Naive thymus-derived CD4-positive, alpha-beta T cell (primary cell): ENCODE results near the gene RUBCN. TPM values are rescaled to one million over a fixed set of nuclear protein-coding genes. Genes with fewer than 3 reads are reported as not detected.
A peak's percentile ranks its signal among the peaks of the same experiment; 100 is the strongest.

Experiments used
- ATAC-seq: fragments of 150-1000 bp; cut with Tn5 transposase; 2 replicates; pipeline ENCODE4 v1.10.0; 2021; ENCODE audit warnings: mild to moderate bottlenecking, moderate library complexity
- CTCF ChIA-PET: fragments of 350-600 bp; sonication (Branson Sonifier 250); formaldehyde crosslinking; loops from one replicate; lab custom pipeline; 2021; ENCODE audit warnings: antibody characterized with exemption; lab: Charles Lee
- POLR2A ChIA-PET: fragments of 350-600 bp; sonication (Branson Sonifier 250); formaldehyde crosslinking; loops from one replicate; lab custom pipeline; 2021; ENCODE audit warnings: antibody characterized with exemption, inconsistent platforms; lab: Charles Lee
- DNase-seq, 9 donors: peaks; one replicate each; pipeline versions ENCODE4 v3.0.0 to v3.0.0-alpha.2; 2020 to 2022; ENCODE audit warnings: mixed read lengths in 1 of 9
- H3K27ac ChIP-seq: one replicate; pipeline ENCODE4 v1.7.0; 2013; ENCODE audit warnings: mild to moderate bottlenecking, low read depth, low read length, moderate library complexity
- H3K27me3 ChIP-seq, 2 donors: one replicate each; pipeline ENCODE4 v1.7.0; 2013; ENCODE audit warnings: low read length in 2 of 2, mild to moderate bottlenecking in 2 of 2, moderate library complexity in 2 of 2; ENCODE audit not compliant: control insufficient read depth in 2 of 2, insufficient read depth in 2 of 2
- H3K36me3 ChIP-seq, 3 experiments: 1 replicate in 2 of 3; 2 replicates in 1 of 3; pipeline ENCODE4 v1.7.0; 2013; ENCODE audit warnings: low read length in 3 of 3, mild to moderate bottlenecking in 3 of 3, moderate library complexity in 1 of 3; ENCODE audit not compliant: insufficient read depth in 3 of 3, control insufficient read depth in 2 of 3
- H3K4me1 ChIP-seq, 2 donors: one replicate each; pipeline ENCODE4 v1.7.0; 2013; ENCODE audit warnings: low read length in 2 of 2, mild to moderate bottlenecking in 2 of 2, moderate library complexity in 1 of 2; ENCODE audit not compliant: control insufficient read depth in 2 of 2, insufficient read depth in 2 of 2
- H3K4me3 ChIP-seq: 2 replicates; pipeline ENCODE4 v1.7.0; 2013; ENCODE audit warnings: mild to moderate bottlenecking, low read length
- H3K9me3 ChIP-seq, 3 experiments: 1 replicate in 2 of 3; 2 replicates in 1 of 3; pipeline ENCODE4 v1.7.0; 2013; ENCODE audit warnings: low read length in 3 of 3; ENCODE audit not compliant: control insufficient read depth in 2 of 3
- H3K27ac Mint-ChIP-seq, 9 donors: one replicate each; pipeline ENCODE4 v1.8.0; 2020 to 2022; ENCODE audit warnings: mixed read lengths in 9 of 9, mild to moderate bottlenecking in 8 of 9, moderate library complexity in 5 of 9, inconsistent platforms in 2 of 9
- H3K27me3 Mint-ChIP-seq, 5 donors: one replicate each; pipeline ENCODE4 v1.8.0; 2021 to 2022; ENCODE audit warnings: mixed read lengths in 5 of 5, mild to moderate bottlenecking in 1 of 5
- H3K36me3 Mint-ChIP-seq, 5 donors: one replicate each; pipeline ENCODE4 v1.8.0; 2020 to 2022; ENCODE audit warnings: mixed read lengths in 5 of 5, mild to moderate bottlenecking in 3 of 5, inconsistent platforms in 1 of 5
- H3K4me1 Mint-ChIP-seq, 7 donors: one replicate each; pipeline ENCODE4 v1.8.0; 2020 to 2022; ENCODE audit warnings: mixed read lengths in 7 of 7, mild to moderate bottlenecking in 3 of 7, inconsistent platforms in 1 of 7
- H3K4me3 Mint-ChIP-seq, 10 donors: one replicate each; pipeline ENCODE4 v1.8.0; 2020 to 2022; ENCODE audit warnings: mild to moderate bottlenecking in 10 of 10, mixed read lengths in 10 of 10, moderate library complexity in 6 of 10, inconsistent platforms in 2 of 10
- H3K9me3 Mint-ChIP-seq, 11 donors: one replicate each; pipeline ENCODE4 v1.8.0; 2020 to 2022; ENCODE audit warnings: mixed read lengths in 11 of 11, mild to moderate bottlenecking in 4 of 11, inconsistent platforms in 1 of 11, moderate library complexity in 1 of 11
- intact Hi-C, 2 donors: fragments of 100-400 bp; cut with micrococcal nuclease; formaldehyde crosslinking; loops; one replicate each; pipeline ENCODE4 v1.15.1; 2023
- polyA plus RNA-seq, 2 donors: library from polyadenylated mRNA; unstranded; fragments of 300-500 nt; fragmentation: Illumina TruSeq; gene quantifications; one replicate each; pipeline ENCODE4 v1.2.3, GENCODE V29; 2021
- total RNA-seq, 6 experiments: library from RNA in 5 of 6; stranded (reverse) in 5 of 6; gene quantifications; 1 replicate in 5 of 6; 2 replicates in 1 of 6; pipeline ENCODE4 v1.2.3 and lab custom pipeline; 2021 to 2026

RUBCN gene
- total and polyA plus RNA-seq, 7 experiments from 2014 or later = 23.2 to 61.7 (median 45.7) TPM

DNA sequence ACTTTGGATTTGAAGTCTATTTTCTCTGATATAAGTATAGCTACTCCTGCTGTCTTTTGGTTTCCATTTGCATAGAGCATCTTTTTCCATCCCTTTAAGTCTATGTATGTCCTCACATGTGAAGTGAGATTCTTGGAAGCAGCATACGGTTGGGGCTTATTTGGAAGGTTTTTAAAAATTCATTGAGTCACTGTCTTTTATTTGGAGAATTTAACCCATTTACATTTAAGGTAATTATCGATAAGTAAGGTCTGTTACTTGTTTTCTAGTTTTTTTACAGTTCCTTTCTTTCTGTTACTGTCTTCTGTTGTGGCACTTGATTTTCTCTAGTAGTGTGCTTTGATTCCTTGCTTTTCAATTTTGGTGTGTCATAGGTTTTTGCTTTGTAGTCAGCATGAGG is 14.0 kb downstream of the RUBCN start:
- Mint-ChIP-seq H3K9me3 (peaks cover 0 to 8% (median 4%) of the 10 kb centered on the region in 11 donors), H3K36me3 (peaks cover 9 to 35% (median 20%) of the 10 kb centered on the region in 5 donors), H3K27ac (peak overlapping the region in 2 of 9 donors; percentile 54 to 66), H3K27me3 (no peaks in the 10 kb centered on the region), H3K4me1 (peaks cover 0 to 25% (median 11%) of the 10 kb centered on the region in 7 donors), H3K4me3 (no peak overlapping the region)
- H3K4me1 ChIP-seq = no peaks in the 10 kb centered on the region
- no peaks in the 10 kb centered on the region for H3K9me3 ChIP-seq
- ChIA-PET POLR2A (interaction anchor here (2.9 kb wide), 1 partner anchor 11 kb away, joined by 9 read pairs; no protein-coding TSS in a partner anchor), CTCF (no interaction called here)
- no peak overlapping the region for H3K27ac ChIP-seq
- H3K27me3 ChIP-seq = no peaks in the 10 kb centered on the region
- intact Hi-C loops = no loop called here
- peaks cover 0 to 5% (median 4%) of the 10 kb centered on the region in 3 experiments for H3K36me3 ChIP-seq
- H3K4me3 ChIP-seq = no peak overlapping the region
- ATAC-seq (no peak), DNase-seq (no peak)

DNA sequence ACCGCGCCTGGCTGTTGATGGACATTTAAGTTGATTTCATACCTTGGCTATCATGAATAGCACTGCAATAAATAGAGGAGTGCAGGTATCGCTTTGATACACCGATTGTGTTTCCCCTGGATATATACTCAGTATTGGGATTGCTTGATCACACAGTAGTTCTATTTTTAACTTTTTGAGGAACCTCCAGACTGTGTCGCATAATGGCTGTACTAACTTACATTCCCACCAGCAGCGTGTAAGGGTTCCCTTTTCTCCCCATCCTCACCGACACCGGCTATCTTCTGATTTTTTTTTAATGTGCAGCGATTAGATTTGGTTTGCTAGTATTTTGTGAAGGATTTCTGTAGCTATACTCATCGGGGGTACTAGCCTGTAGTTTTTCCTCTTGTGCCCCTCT is 16.0 kb downstream of the RUBCN start:
- Histone ChIP-seq H3K27ac (no peak overlapping the region), H3K9me3 (no peaks in the 10 kb centered on the region), H3K27me3 (no peaks in the 10 kb centered on the region), H3K4me3 (no peak overlapping the region), H3K36me3 (peaks cover 0 to 6% (median 5%) of the 10 kb centered on the region in 3 experiments), H3K4me1 (no peaks in the 10 kb centered on the region)
- ChIA-PET CTCF (interaction anchor here (0.5 kb wide), 1 partner anchor 22 kb away, joined by 3 read pairs; no protein-coding TSS in a partner anchor), POLR2A (no interaction called here)
- peaks cover 0 to 8% (median 4%) of the 10 kb centered on the region in 11 donors for H3K9me3 Mint-ChIP-seq
- no peak overlapping the region for H3K4me3 Mint-ChIP-seq
- peaks cover 14 to 45% (median 32%) of the 10 kb centered on the region in 5 donors for H3K36me3 Mint-ChIP-seq
- DNase-seq (no peak), ATAC-seq (no peak)
- peak overlapping the region in 1 of 9 donors; percentile 49 for H3K27ac Mint-ChIP-seq
- H3K4me1 Mint-ChIP-seq = peaks cover 0 to 20% (median 8%) of the 10 kb centered on the region in 7 donors
- intact Hi-C loops = no loop called here
- no peaks in the 10 kb centered on the region for H3K27me3 Mint-ChIP-seq

DNA sequence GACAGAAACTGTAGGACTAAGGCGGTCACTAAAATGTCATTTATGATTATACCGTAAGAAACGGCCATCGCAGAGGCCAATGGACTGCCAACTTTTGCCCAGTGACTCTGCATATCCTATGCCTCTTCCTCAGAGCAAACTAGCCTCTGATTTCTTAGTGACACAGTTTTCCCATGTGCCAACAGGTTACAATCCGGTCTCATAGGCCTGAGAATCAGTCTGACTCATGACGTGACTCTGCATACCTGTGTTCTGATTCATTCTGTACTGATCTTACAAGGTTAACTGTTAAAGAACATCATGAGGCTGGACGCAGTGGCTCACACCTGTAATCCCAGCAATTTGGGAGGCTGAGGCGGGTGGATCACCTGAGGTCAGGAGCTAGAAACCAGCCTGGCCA is 17.8 kb downstream of the RUBCN start:
- DNase-seq = no peak
- Mint-ChIP-seq H3K27ac (peak overlapping the region in 2 of 9 donors; percentile 69 to 81), H3K9me3 (peaks cover 0 to 8% (median 4%) of the 10 kb centered on the region in 11 donors), H3K27me3 (no peaks in the 10 kb centered on the region), H3K36me3 (peaks cover 18 to 55% (median 36%) of the 10 kb centered on the region in 5 donors), H3K4me3 (no peak overlapping the region), H3K4me1 (peaks cover 0 to 21% (median 11%) of the 10 kb centered on the region in 7 donors)
- Histone ChIP-seq H3K27ac (no peak overlapping the region), H3K4me3 (no peak overlapping the region), H3K27me3 (no peaks in the 10 kb centered on the region), H3K4me1 (no peaks in the 10 kb centered on the region), H3K36me3 (peaks cover 0 to 6% (median 5%) of the 10 kb centered on the region in 3 experiments), H3K9me3 (no peaks in the 10 kb centered on the region)
- intact Hi-C loops = no loop called here
- POLR2A ChIA-PET = no interaction called here
- ATAC-seq = no peak
- CTCF ChIA-PET = interaction anchor here (0.6 kb wide), 2 partner anchors 49 to 187 kb away, joined by 3 read pairs; no protein-coding TSS in a partner anchor

DNA sequence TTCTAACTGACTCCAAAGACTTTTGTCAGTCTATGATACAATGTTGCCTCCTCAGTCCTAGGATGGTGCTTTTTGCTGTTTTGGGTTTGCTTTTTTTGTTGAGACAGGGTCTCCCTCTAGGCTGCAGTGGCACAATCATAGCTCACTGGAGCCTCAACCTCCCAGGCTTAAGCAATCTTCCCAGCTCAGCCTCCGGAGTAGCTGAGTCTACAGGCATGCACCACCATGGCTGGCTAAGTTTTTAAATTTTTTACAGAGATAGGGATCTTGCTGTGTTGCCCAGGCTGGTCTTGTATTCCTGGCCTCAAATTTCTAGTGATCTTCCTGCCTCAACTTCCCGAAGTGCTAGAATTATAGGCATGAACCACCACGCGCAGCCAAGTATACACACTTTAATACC is 22.5 kb downstream of the RUBCN start:
- Mint-ChIP-seq H3K4me1 (peaks cover 7 to 35% (median 26%) of the 10 kb centered on the region in 7 donors), H3K4me3 (peak overlapping the region in 3 of 10 donors; percentile 23 to 32 (median 25)), H3K9me3 (no peaks in the 10 kb centered on the region), H3K27ac (peak overlapping the region; percentile 55 to 99 (median 95)), H3K36me3 (peaks cover 13 to 36% (median 21%) of the 10 kb centered on the region in 5 donors), H3K27me3 (no peaks in the 10 kb centered on the region)
- peaks cover 0 to 6% (median 0%) of the 10 kb centered on the region in 3 experiments for H3K36me3 ChIP-seq
- ChIA-PET POLR2A (interaction anchor here (0.5 to 3.4 kb wide), 8 partner anchors 12 to 1214 kb away, joined by 3 to 21 read pairs (median 4); partner anchors contain the start of gene RUBCN), CTCF (no interaction called here)
- no peak overlapping the region for H3K4me3 ChIP-seq
- ATAC-seq (no peak), DNase-seq (no peak)
- peak overlapping the region; percentile 82 for H3K27ac ChIP-seq
- intact Hi-C loops = no loop called here
- peaks cover 14 to 15% of the 10 kb centered on the region in 2 donors for H3K4me1 ChIP-seq
- H3K9me3 ChIP-seq = no peaks in the 10 kb centered on the region
- H3K27me3 ChIP-seq = no peaks in the 10 kb centered on the region

DNA sequence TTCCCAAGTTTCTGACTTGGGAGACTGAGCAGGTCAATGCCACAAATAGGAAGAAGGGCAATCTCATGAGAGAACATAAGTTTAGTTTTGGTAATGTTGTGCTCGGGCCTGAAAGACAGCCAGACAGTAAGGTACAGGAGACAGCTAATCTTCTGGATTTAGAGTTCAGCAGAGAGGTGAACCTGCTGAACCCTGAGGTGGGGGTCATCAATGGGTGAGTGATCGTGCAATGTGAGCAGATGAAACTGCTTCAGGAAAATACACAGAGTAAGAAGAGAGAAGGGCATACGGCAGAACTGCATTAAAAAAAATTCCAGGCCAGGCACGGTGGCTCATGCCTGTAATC is 23.3 kb downstream of the RUBCN start:
- Histone ChIP-seq H3K36me3 (peaks cover 0 to 6% (median 0%) of the 10 kb centered on the region in 3 experiments), H3K4me3 (peak overlapping the region; percentile 8), H3K4me1 (peaks cover 14 to 15% of the 10 kb centered on the region in 2 donors), H3K9me3 (no peaks in the 10 kb centered on the region), H3K27ac (peak overlapping the region; percentile 82), H3K27me3 (no peaks in the 10 kb centered on the region)
- ChIA-PET CTCF (interaction anchor here (0.8 to 1.5 kb wide), 3 partner anchors 12 to 38 kb away, joined by 3 to 4 read pairs (median 4); partner anchors contain the start of gene FYTTD1), POLR2A (interaction anchor here (0.6 to 3.4 kb wide), 10 partner anchors 11 to 248 kb away, joined by 3 to 26 read pairs (median 8); partner anchors contain the start of genes FYTTD1, LRCH3 and RUBCN)
- DNase-seq (no peak), ATAC-seq (no peak)
- Mint-ChIP-seq H3K4me3 (peak overlapping the region in 9 of 10 donors; percentile 45 to 78 (median 67)), H3K27ac (peak overlapping the region; percentile 91 to 99 (median 97)), H3K4me1 (peaks cover 7 to 37% (median 26%) of the 10 kb centered on the region in 7 donors), H3K27me3 (no peaks in the 10 kb centered on the region), H3K36me3 (peaks cover 13 to 36% (median 22%) of the 10 kb centered on the region in 5 donors), H3K9me3 (no peaks in the 10 kb centered on the region)
- intact Hi-C loops = loop anchor here in 1 of 2 donors (2.0 kb wide), 1 partner anchor 417 kb away; no protein-coding TSS in a partner anchor

DNA sequence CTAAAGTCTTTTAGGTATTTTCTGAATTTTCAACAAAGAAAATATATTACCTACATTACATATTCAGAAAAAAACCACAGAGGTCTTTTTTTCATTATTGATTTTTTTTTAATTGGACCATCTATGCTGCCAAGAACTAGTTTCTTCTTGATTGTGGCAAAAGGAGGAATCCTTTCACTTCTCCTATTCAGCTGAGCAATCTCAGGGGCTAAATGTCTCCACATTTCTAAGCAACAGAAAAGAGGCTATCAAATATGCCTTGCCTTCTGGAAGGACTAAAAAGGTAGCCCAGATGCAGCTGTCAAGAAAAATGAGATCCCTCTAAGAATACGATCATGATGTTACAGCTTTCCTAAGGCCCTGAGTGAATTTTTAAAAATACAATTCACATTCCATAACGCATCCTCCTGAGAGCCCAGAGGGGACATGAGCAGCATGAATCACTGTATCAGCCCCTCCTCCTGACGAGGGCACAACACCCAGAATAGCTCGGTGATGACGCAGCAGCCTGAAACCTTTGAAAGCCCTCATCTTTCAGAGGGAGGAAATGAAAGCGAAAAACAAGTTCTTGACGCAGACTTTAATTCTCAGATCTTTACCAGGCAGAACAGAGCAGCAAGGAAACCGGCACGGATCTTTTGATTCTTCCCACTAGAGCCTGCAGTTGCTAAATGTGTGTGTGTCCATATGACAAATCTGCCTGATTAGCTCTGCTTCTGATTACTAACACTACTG is 24.6 kb downstream of the RUBCN start:
- Mint-ChIP-seq H3K4me1 (peaks cover 7 to 37% (median 26%) of the 10 kb centered on the region in 7 donors), H3K27ac (peak overlapping the region; percentile 91 to 99 (median 97)), H3K9me3 (no peaks in the 10 kb centered on the region), H3K4me3 (peak overlapping the region; percentile 65 to 92 (median 80)), H3K27me3 (no peaks in the 10 kb centered on the region), H3K36me3 (peaks cover 11 to 23% (median 17%) of the 10 kb centered on the region in 5 donors)
- ChIA-PET CTCF (interaction anchor here (0.6 to 1.6 kb wide), 4 partner anchors 11 to 503 kb away, joined by 3 to 4 read pairs (median 4); no protein-coding TSS in a partner anchor), POLR2A (interaction anchor here (0.6 to 3.4 kb wide), 15 partner anchors 9 to 250 kb away, joined by 3 to 26 read pairs (median 8); partner anchors contain the start of genes FYTTD1, LRCH3 and RUBCN)
- H3K4me1 ChIP-seq = peaks cover 14 to 15% of the 10 kb centered on the region in 2 donors
- DNase-seq (peak; percentile 56 to 95 (median 91)), ATAC-seq (peak; percentile 99)
- H3K36me3 ChIP-seq = no peaks in the 10 kb centered on the region
- peak overlapping the region; percentile 82 for H3K27ac ChIP-seq
- peak overlapping the region; percentile 58 for H3K4me3 ChIP-seq
- H3K27me3 ChIP-seq = no peaks in the 10 kb centered on the region
- no peaks in the 10 kb centered on the region for H3K9me3 ChIP-seq
- intact Hi-C loops = loop anchor here (1.0 to 2.0 kb wide), 4 partner anchors 24 to 415 kb away; partner anchors contain the start of genes FYTTD1 (in 2 of the 2), RUBCN (in 2 of the 2) and LRCH3 (in 1 of the 2)
